Muscle of leg (tissue), 11 donors: ENCODE measurements around the gene SERPINB4. TPM values are rescaled to one million over a fixed set of nuclear protein-coding genes. Genes with fewer than 3 reads are reported as not detected.
"Not testable (repeated sequence)": the region's sequence is repeated elsewhere in the genome, so short reads cannot be mapped to it uniquely, and the experiment has no call there.

ENCODE experiments used
- DNase-seq: peaks from one replicate; pipeline ENCODE4 v3.0.0; 2013
- H3K27ac ChIP-seq: one replicate; pipeline ENCODE4 v1.5.1; 2013; ENCODE audit warnings: mild to moderate bottlenecking, low read length, control low read depth
- H3K27me3 ChIP-seq: one replicate; pipeline ENCODE4 v1.6.1; 2013; ENCODE audit warnings: low read length; ENCODE audit not compliant: control insufficient read depth, insufficient read depth
- H3K36me3 ChIP-seq: one replicate; pipeline ENCODE4 v1.6.1; 2013; ENCODE audit warnings: low read length; ENCODE audit not compliant: control insufficient read depth, insufficient read depth
- H3K4me1 ChIP-seq: one replicate; pipeline ENCODE4 v1.6.1; 2013; ENCODE audit warnings: low read length; ENCODE audit not compliant: control insufficient read depth, insufficient read depth
- H3K4me3 ChIP-seq: one replicate; pipeline ENCODE4 v1.5.1; 2013; ENCODE audit warnings: low read length, control low read depth
- H3K9me3 ChIP-seq: replicated peaks from 2 replicates; pipeline ENCODE4 v1.6.1; 2013; ENCODE audit warnings: low read depth, low read length; ENCODE audit not compliant: control insufficient read depth
- WGBS: methylation state at CpG from one replicate; pipeline ENCODE4 v1.1.5; 2013; ENCODE audit warnings: missing lambda C conversion rate; ENCODE audit not compliant: insufficient coverage; 5-methylcytosine and 5-hydroxymethylcytosine counted together
- polyA plus RNA-seq, 8 donors: library from polyadenylated mRNA; unstranded; fragments of 120-200 nt; gene quantifications; one replicate each; pipeline versions ENCODE4 v1.2.1 to v1.2.3, GENCODE V29; 2013; ENCODE audit warnings: inconsistent platforms in 1 of 8, low replicate concordance in 1 of 8; ENCODE audit not compliant: insufficient read length in 8 of 8, insufficient read depth in 1 of 8
- total RNA-seq: library from RNA; stranded (reverse); fragments of 120-200 nt; gene quantifications from one replicate; pipeline ENCODE4 v1.2.4, GENCODE V29; 2013

SERPINB4 gene
- total and polyA plus RNA-seq, 9 donors, result 0.23 to 0.34 TPM; not detected in 7

DNA sequence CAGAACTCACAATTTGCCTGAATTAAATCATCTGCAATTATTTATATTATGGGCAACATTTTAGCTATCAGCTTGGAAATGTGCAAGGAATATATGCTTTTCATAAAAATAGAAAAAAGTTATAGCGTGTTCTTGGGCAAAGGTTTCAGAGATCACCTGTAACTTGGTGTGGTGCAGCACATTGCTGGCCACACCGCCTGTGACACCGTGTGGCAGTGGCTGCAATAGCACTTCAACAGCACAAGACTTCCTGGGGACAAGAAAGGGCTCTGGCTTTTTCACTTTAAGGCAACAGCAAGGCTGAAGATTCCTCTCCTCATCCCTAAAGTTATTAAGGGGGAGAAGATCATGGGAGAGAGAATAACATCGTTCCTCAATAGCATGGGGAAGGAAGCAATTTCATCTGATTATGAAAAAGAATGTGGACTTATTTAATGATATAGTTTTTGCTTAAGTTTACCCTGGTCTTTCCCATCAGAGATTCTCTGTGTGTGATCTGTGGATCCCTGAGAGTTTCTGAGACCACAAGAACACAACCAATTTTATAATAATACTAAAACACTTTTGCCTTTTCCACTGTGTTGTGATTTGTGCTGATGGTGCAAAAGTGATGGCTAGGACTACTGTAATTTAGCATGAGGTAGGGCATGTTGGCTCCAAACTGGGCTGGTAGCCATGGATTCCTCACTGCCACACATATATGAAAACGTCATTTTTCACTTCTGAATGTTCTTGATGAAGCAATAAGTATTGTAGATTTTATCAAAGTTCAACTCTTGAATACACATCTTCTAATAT lies 32.7 kb upstream of the SERPINB4 start:
- Histone ChIP-seq H3K27ac (no peak overlapping the region), H3K4me1 (no peaks in the 10 kb centered on the region), H3K9me3 (no peaks in the 10 kb centered on the region), H3K36me3 (no peaks in the 10 kb centered on the region), H3K27me3 (no peaks in the 10 kb centered on the region), H3K4me3 (no peak overlapping the region)
- DNase-seq, result no peak
- WGBS, result 17% methylated on average over 3 of the region's 5 CpGs

DNA sequence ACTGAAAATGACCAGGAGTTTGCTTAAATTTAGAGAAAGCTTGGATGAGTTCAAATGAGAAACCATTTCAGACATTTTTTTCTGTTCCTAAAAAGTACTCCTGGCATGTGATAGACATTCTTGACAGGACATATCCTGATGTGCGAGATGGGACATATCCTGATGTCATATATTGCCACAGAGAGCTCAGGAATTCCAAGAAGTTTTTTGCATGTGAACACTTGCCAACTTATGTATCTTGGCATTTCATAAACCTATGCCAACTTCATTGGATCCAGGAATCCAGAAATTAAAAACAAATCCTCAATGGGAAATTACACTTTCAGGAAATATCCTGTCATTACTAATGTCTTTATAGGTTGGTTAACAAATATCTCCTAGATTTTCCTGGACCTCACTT lies 20.5 kb upstream of the SERPINB4 start:
- no peaks in the 10 kb centered on the region for H3K27me3 ChIP-seq
- 83% methylated on average over 1 of the region's 1 CpG for WGBS
- H3K4me1 ChIP-seq, result no peaks in the 10 kb centered on the region
- H3K36me3 ChIP-seq, result no peaks in the 10 kb centered on the region
- no peak for DNase-seq
- peaks cover 2% of the 10 kb centered on the region for H3K9me3 ChIP-seq
- no peak overlapping the region for H3K4me3 ChIP-seq
- no peak overlapping the region for H3K27ac ChIP-seq

GRCh38 chr18:63661750-63662149 lies 17.7 kb upstream of the SERPINB4 start, which contains the start of gene SERPINB3:
SERPINB3 (minus strand) TSS chr18:63661893; CDS start chr18:63661216, 677 bp downstream.
- H3K4me3 ChIP-seq, H3K36me3 ChIP-seq, H3K4me1 ChIP-seq, H3K27ac ChIP-seq, H3K27me3 ChIP-seq, DNase-seq, H3K9me3 ChIP-seq: not testable (repeated sequence)
- WGBS, result no CpG with 5 or more reads among the region's 3 CpGs

DNA sequence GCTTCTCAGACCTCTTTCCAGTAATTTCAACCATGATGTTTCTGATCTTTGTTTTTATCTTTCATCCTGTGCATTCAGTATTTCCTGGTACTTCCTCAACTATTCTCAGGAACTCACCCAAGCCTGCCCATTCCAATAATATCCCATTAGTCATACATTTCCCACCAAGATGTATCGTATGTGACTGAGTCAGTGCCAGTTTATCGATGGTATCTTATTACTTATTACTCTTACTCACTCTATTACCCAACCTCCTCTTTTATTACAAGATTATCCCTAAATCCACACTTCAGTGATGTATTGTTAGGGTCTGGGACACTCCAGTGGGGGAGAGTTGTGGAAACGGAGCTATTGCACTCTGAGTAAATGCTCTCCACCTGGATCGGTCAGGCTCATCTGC lies 14.9 kb upstream of the SERPINB4 start:
- H3K27me3 ChIP-seq, DNase-seq, H3K4me3 ChIP-seq, H3K9me3 ChIP-seq, H3K36me3 ChIP-seq, H3K27ac ChIP-seq, H3K4me1 ChIP-seq: not testable (repeated sequence)
- WGBS, result 90% methylated on average over 2 of the region's 4 CpGs

- no CpG with 5 or more reads among the region's 3 CpGs for WGBS
- peak; percentile 2 for DNase-seq
- not testable (repeated sequence) for H3K4me3 ChIP-seq, H3K4me1 ChIP-seq, H3K27ac ChIP-seq, H3K27me3 ChIP-seq, H3K9me3 ChIP-seq, H3K36me3 ChIP-seq
Measured at GRCh38 chr18:63650271-63650670, 6.2 kb upstream of the SERPINB4 start.

GRCh38 chr18:63648241-63648640 lies 4.2 kb upstream of the SERPINB4 start:
- Histone ChIP-seq H3K27me3 (no peaks in the 10 kb centered on the region), H3K27ac (no peak overlapping the region), H3K9me3 (no peaks in the 10 kb centered on the region), H3K36me3 (no peaks in the 10 kb centered on the region), H3K4me3 (no peak overlapping the region), H3K4me1 (no peaks in the 10 kb centered on the region)
- DNase-seq, result no peak
- WGBS, result 83% methylated on average over 4 of the region's 7 CpGs

GRCh38 chr18:63646936-63647335 lies 2.9 kb upstream of the SERPINB4 start:
- no peaks in the 10 kb centered on the region for H3K27me3 ChIP-seq
- no peak overlapping the region for H3K4me3 ChIP-seq
- no peaks in the 10 kb centered on the region for H3K9me3 ChIP-seq
- no peaks in the 10 kb centered on the region for H3K4me1 ChIP-seq
- H3K36me3 ChIP-seq, result no peaks in the 10 kb centered on the region
- no peak for DNase-seq
- no peak overlapping the region for H3K27ac ChIP-seq

GRCh38 chr18:63644694-63645093 lies 638 bp upstream of the SERPINB4 start:
- not testable (repeated sequence) for H3K27ac ChIP-seq, H3K27me3 ChIP-seq, H3K4me1 ChIP-seq, DNase-seq, H3K36me3 ChIP-seq, H3K4me3 ChIP-seq, H3K9me3 ChIP-seq
- WGBS, result no CpG with 5 or more reads among the region's 1 CpG

GRCh38 chr18:63642668-63643356 lies 1.2 kb downstream of the SERPINB4 start:
- not testable (repeated sequence) for H3K27me3 ChIP-seq, H3K27ac ChIP-seq, H3K4me1 ChIP-seq, H3K36me3 ChIP-seq, H3K9me3 ChIP-seq, H3K4me3 ChIP-seq, DNase-seq
- WGBS, result 80% methylated on average over 1 of the region's 4 CpGs

DNA sequence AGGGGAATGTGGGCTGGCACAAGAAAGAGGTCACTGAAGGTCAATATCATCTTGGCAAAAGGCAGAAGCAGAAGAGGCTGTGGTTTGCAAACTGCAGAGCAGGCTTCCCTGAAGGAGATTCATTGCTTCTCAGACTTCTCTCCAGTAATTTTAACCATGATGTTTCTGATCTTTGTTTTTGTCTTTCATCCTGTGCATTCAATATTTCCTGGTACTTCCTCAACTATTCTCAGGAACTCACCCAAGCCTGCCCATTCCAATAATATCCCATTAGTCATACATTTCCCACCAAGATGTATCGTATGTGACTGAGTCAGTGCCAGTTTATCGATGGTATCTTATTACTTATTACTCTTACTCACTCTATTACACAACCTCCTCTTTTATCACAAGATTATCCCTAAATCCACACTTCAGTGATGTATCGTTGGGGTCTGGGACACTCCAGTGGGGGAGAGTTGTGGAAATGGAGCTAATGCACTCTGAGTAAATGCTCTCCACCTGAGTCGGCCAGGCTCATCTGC lies 2.8 kb downstream of the SERPINB4 start:
- H3K36me3 ChIP-seq, H3K4me1 ChIP-seq, H3K9me3 ChIP-seq, H3K4me3 ChIP-seq, DNase-seq, H3K27ac ChIP-seq, H3K27me3 ChIP-seq: not testable (repeated sequence)
- WGBS, result no CpG with 5 or more reads among the region's 4 CpGs
